NCI-H446 (cell line): ENCODE results near the gene SLC9A3.
"Not testable (repeated sequence)": the region's sequence is repeated elsewhere in the genome, so short reads cannot be mapped to it uniquely, and the experiment has no call there.

Source experiments
- DNase-seq, 2 experiments: peaks; one replicate each; lab custom pipeline; 2025; lab: John Stamatoyannopoulos, UW

Gene SLC9A3

GRCh38 chr5:488744-489688 lies 35.2 kb downstream of the SLC9A3 start:
- no peak for DNase-seq

- no peak for DNase-seq
Measured at GRCh38 chr5:488241-488640, 36.0 kb downstream of the SLC9A3 start.

- DNase-seq, result not testable (repeated sequence)
Measured at GRCh38 chr5:486597-486996, 37.7 kb downstream of the SLC9A3 start.

- no peak for DNase-seq
Measured at GRCh38 chr5:485946-486491, 38.2 kb downstream of the SLC9A3 start.

GRCh38 chr5:485113-485945 lies 38.9 kb downstream of the SLC9A3 start:
- no peak for DNase-seq

GRCh38 chr5:484556-484955 lies 39.7 kb downstream of the SLC9A3 start:
- no peak for DNase-seq

GRCh38 chr5:483434-484140 lies 40.7 kb downstream of the SLC9A3 start:
- DNase-seq, result no peak

GRCh38 chr5:483011-483410 lies 41.2 kb downstream of the SLC9A3 start:
- no peak for DNase-seq

- no peak for DNase-seq
Measured at GRCh38 chr5:482506-482905, 41.7 kb downstream of the SLC9A3 start.

- no peak for DNase-seq
Measured at GRCh38 chr5:482021-482420, 42.2 kb downstream of the SLC9A3 start.

- DNase-seq, result no peak
Measured at GRCh38 chr5:481347-481746, 42.9 kb downstream of the SLC9A3 start.

GRCh38 chr5:479566-480319 lies 44.5 kb downstream of the SLC9A3 start:
- no peak for DNase-seq

GRCh38 chr5:478982-479535 lies 45.2 kb downstream of the SLC9A3 start:
- no peak for DNase-seq

- DNase-seq, result no peak
Measured at GRCh38 chr5:478369-478981, 45.8 kb downstream of the SLC9A3 start.

GRCh38 chr5:477871-478270 lies 46.4 kb downstream of the SLC9A3 start:
- DNase-seq, result no peak

GRCh38 chr5:477247-477646 lies 47.0 kb downstream of the SLC9A3 start:
- DNase-seq, result no peak

- no peak for DNase-seq
Measured at GRCh38 chr5:476814-477175, 47.5 kb downstream of the SLC9A3 start.

GRCh38 chr5:476102-476813 lies 48.0 kb downstream of the SLC9A3 start:
- DNase-seq, result no peak

GRCh38 chr5:475704-476101 lies 48.5 kb downstream of the SLC9A3 start:
- no peak for DNase-seq
